GM19324 (cell line): Measurements from ENCODE around the gene IL36A.

Experiments
- ATAC-seq: cut with Tn5 transposase; IDR thresholded peaks from one replicate; pipeline ENCODE4 v1.9.1; 2021; ENCODE audit warnings: mild to moderate bottlenecking, moderate library complexity; ENCODE audit not compliant: unreplicated experiment, low FRiP score

IL36A gene

DNA sequence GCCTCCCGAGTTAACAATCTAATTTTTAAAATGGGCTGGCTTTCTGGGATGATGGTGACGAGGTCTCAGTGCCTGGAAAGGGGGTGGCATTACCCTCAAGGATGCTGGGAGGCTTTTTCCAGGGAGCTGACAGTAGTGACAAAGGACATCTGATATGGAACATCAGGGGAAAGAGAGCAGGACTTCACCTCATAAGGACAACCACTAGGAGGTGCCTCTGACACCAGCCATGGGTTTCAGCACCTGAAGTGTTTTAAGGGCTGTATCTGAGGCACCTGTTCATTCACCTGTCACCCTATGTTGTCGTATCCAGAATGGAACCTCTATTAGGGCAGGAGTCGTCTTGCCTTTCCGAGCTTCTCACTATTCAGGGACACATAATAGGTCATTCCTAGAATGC is 36.6 kb downstream of the IL36A start:
- no peak for ATAC-seq

DNA sequence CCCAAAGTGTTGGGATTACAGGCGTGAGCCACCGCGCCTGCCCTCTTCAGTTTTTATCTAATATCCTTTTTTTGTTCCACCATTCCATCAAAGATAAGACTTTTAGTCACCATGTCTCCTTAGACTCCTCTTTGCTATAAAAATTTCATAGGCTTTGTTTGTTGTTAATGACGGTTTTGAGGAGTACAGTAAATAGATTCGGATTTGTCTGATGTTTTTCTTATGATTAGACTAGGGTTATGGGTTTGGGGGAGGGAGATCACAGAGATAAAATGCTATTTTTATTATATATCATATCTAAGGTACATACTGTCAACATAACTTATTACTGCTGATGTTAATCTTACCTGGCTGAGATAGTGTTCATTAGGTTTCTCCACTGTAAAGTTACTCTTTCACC is 41.2 kb downstream of the IL36A start:
- ATAC-seq, result no peak

DNA sequence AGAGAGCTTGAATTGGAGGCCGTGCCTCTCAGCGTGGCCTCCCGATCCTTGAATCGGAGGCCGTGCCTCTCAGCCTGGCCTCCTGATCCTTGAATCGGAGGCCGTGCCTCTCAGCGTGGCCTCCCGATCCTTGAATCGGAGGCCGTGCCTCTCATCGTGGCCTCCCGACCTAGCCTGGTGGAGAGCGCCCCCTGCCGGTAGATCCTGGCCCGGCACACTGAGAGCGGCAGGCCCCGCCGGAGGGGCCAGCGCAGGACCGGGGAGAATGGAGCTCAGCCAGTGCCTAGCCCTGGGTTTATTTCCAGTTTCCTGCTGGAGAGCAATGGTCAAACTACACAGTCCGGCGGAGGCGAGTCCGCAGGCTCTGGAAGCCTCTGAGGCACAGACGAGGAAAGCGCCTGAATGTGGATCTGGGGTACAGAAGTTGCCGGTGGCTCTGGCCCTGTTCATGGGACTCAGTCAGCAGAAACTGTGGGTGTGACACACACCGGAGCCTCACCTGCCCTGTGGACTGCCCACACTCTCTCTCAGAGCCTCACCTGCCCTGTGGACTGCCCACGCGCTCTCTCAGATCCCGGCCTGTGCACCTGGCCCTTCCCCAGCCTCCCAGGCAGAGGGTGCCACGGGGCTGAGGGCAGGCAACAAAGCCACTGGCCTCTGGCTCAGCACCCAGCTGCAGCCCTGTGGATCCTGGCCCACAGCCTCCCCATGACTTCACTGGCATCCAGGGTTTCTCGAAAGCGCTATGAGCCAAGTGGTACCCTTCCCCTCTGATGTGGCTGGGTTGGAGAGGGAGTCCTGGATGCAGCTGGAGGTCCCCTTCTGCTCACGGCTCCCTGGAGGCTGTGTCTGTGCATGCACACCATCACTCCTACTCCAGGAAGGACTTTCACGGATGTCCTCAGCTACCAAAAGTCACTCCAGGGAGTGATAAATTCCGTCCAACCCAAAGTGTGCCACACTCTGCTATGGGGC is 45.9 kb downstream of the IL36A start:
- ATAC-seq, result no peak

DNA sequence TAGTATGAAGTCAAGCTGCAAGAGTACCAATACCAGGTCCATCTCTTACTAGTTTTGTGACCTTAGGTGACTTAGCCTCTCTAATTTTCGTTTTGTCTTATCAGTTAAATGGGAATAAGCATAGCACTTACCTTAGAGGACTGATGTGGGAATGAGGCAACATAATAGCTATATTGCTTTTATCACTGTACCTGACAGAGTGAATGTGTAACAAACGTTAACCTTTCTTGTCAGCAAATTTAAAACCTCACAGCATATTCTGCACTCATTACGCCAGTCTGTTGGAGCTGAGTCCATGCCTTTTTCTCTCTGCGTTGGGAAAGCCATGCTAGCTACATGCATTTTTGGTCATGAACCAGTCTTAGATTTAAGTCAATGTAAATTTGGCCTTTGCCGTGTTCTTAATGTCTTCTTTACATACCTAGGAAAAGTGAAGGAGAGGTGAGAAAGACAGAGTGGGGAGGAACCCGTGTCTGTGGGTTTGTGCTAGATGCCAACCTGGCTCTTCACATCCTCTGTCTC is 47.2 kb downstream of the IL36A start, which contains the start of gene IL36B:
Gene IL36B, minus strand, starts transcription at position 472 of the 522 bp plus-strand sequence.
- ATAC-seq, result no peak

DNA sequence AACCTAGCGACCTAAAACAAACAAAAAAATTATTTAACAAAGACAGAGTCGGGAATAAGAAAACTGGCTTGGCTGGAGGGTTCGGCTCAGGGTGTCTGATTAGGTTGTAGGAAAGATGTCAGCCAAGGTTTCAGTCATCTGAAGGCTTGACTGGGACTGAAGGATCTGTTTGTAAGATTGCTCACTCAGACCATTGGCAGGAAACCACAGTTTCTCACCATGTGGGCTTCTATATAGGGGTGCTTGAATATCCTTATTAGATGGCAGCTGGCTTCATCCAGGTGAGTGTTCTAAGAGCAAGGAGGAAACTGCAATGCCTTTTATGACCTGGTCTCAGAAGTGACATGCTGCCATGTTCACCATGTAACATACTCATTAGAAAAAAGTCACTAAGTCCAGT is 48.4 kb downstream of the IL36A start:
- ATAC-seq, result no peak

DNA sequence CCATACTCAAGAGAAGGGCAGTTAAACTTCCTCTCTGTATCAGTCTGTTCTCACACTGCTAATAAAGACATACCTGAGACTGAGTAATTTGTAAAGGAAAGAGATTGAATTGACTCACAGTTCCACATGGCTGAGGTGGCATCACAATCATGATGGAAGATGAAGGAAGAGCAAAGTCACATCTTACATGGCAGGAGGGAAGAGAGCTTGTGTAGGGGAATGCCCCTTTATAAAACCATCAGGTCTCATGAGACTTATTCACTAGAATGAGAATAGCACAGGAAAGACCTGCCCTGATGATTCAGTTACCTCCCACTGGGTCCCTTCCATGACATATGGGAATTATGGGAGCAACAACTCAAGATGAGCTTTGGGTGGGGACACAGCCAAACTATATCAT is 48.8 kb downstream of the IL36A start:
- no peak for ATAC-seq

DNA sequence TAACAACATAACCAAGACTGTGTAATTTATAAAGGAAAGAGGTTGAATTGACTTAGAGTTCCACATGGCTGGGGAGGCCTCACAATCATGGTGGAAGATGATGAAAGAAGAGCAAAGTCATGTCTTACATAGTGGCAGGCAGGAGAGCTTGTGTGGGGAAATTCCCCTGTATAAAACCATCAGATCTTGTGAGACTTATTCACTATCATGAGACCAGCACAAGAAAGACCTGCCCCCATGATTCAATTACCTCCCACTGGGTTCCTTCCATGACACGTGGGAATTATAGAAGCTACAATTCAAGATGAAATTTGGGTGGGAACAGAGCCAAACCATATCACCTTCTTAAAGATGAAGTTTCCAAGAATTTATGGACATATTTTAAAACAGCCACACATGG is 51.3 kb downstream of the IL36A start:
- no peak for ATAC-seq

DNA sequence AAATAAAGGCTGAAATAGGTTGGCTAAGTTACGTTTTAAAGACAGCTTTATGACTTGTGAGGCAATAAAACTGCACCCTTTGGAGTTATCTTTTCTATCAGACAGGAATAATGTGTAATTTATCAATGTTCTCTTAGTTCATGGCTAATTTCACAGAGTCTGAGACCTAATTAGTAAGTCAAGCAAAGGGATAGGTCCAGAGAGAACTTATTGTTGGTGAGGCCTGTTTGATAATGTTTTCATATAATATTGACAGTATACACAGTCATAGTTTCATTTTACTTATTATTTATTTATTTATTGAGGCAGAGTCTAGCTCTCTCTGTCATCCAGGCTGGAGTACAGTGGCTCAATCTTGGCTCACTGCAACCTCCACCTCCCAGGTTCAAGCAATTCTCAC is 51.9 kb downstream of the IL36A start:
- ATAC-seq, result no peak
